Effector memory CD8-positive, alpha-beta T cell (primary cell): Measurements from ENCODE around the gene PPP1R12B.
"Not testable (repeated sequence)": the region's sequence is repeated elsewhere in the genome, so short reads cannot be mapped to it uniquely, and the experiment has no call there.

Experiments
- ATAC-seq: fragments of 150-1000 bp; cut with Tn5 transposase; replicated peaks from 2 replicates; pipeline ENCODE4 v1.10.0; 2021; ENCODE audit warnings: mild to moderate bottlenecking, moderate library complexity
- DNase-seq, 3 experiments: peaks; one replicate each; pipeline ENCODE4 v3.0.0; 2021
- H3K27ac Mint-ChIP-seq, 2 donors: one replicate each; pipeline ENCODE4 v1.8.0; 2022; ENCODE audit warnings: mild to moderate bottlenecking in 2 of 2, mixed read lengths in 2 of 2, moderate library complexity in 2 of 2
- H3K27me3 Mint-ChIP-seq, 2 donors: one replicate each; pipeline ENCODE4 v1.8.0; 2022; ENCODE audit warnings: mixed read lengths in 2 of 2
- H3K36me3 Mint-ChIP-seq: one replicate; pipeline ENCODE4 v1.8.0; 2022; ENCODE audit warnings: mild to moderate bottlenecking, moderate library complexity, mixed read lengths; ENCODE audit not compliant: insufficient read depth
- H3K4me1 Mint-ChIP-seq, 2 donors: one replicate each; pipeline ENCODE4 v1.8.0; 2022; ENCODE audit warnings: low read depth in 2 of 2, mixed read lengths in 2 of 2
- H3K4me3 Mint-ChIP-seq, 2 donors: one replicate each; pipeline ENCODE4 v1.8.0; 2022; ENCODE audit warnings: mild to moderate bottlenecking in 2 of 2, mixed read lengths in 2 of 2, moderate library complexity in 2 of 2
- H3K9me3 Mint-ChIP-seq, 2 donors: one replicate each; pipeline ENCODE4 v1.8.0; 2022; ENCODE audit warnings: mixed read lengths in 2 of 2

Gene PPP1R12B

DNA sequence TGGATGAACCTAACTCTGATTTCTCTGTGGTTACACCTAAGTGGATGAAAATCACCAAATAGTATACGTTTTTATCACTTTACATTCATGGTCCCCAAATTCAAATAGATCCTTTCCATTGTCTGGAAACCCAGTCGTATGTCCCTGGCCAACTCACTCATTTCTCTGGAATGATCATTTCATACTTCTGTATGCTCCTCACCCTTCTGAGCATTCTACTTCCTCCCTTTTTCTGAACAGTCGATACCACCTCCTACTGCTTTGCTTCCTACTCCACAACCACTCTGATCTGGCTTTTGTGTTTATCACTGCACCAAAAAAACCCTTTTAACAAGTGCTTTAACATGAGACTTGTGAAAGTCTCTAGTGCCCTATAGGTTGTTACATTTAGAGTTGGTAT is 47.3 kb downstream of the PPP1R12B start:
- peaks cover 2 to 15% of the 10 kb centered on the region in 2 donors for H3K4me1 Mint-ChIP-seq
- not testable (repeated sequence) for H3K4me3 Mint-ChIP-seq, H3K9me3 Mint-ChIP-seq, ATAC-seq, H3K36me3 Mint-ChIP-seq, H3K27me3 Mint-ChIP-seq, DNase-seq
- peak overlapping the region in 1 of 2 donors; percentile 71 for H3K27ac Mint-ChIP-seq

DNA sequence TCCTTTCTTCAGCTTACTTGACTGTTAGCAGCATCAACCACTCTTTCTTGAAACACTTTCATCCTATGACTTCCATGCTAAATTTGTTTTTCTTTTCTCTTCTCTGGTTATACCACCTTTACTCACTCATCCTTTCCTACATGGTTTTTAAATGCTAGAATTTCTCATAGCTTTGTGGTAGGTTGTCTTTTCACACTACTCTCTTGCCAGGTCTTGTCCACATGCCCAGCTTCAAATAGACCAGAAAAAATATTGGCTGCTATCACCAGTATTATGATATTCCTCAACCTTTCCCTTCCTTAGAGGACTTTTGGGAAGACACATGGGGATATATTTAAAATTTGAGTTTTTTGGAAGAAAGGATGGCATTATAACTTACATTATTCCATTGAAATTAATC is 48.8 kb downstream of the PPP1R12B start:
- Mint-ChIP-seq H3K9me3 (no peaks in the 10 kb centered on the region), H3K36me3 (no peaks in the 10 kb centered on the region), H3K4me3 (no peak overlapping the region), H3K27ac (no peak overlapping the region), H3K27me3 (no peaks in the 10 kb centered on the region), H3K4me1 (peaks cover 4 to 15% of the 10 kb centered on the region in 2 donors)
- ATAC-seq (no peak), DNase-seq (no peak)

DNA sequence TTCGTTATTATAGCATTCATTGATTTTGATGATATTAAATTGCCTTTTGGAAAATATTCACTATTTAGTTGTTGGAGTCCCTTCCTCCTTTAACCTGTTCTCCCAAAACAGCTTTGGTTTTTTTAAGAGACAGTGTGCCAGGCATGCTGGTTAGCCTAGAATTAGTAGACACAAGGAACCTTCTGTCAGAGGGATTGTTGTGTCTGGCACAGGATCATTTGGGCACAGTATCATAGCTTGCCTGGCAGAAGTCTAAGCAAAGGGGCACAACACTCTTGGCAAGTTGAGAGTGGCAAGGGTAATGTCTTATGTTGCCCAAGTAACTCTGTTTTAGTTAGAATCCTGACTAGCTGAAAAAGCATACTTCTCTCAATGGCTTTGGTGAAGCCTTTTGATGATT is 49.9 kb downstream of the PPP1R12B start:
- H3K27me3 Mint-ChIP-seq = not testable (repeated sequence)

DNA sequence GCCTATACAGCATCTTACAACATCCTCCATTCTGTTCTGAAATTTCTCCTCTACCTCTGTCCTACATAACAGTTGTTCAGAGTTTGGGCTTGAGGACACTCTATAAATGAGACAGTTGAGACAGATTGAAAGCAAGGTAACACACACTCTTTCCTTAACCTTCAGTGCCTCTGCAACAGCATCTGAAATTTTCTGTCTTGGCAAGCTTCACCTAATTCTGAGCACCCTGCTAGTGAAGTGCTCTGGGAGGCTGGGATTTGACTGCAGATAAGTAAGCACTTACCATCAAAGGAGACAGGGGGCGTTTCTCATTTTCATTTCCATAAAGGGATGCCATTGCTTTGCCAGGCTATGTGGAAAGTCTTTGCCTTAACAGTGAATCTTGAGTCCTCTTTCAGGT is 53.3 kb downstream of the PPP1R12B start:
- H3K27me3 Mint-ChIP-seq, H3K9me3 Mint-ChIP-seq, ATAC-seq, H3K36me3 Mint-ChIP-seq, DNase-seq, H3K4me1 Mint-ChIP-seq, H3K27ac Mint-ChIP-seq, H3K4me3 Mint-ChIP-seq: not testable (repeated sequence)

More for the DNA sequence above, 49.9 kb downstream of the PPP1R12B start:
- H3K36me3 Mint-ChIP-seq, DNase-seq, H3K9me3 Mint-ChIP-seq, H3K27ac Mint-ChIP-seq, ATAC-seq, H3K4me3 Mint-ChIP-seq: not testable (repeated sequence)
- peaks cover 4 to 15% of the 10 kb centered on the region in 2 donors for H3K4me1 Mint-ChIP-seq

DNA sequence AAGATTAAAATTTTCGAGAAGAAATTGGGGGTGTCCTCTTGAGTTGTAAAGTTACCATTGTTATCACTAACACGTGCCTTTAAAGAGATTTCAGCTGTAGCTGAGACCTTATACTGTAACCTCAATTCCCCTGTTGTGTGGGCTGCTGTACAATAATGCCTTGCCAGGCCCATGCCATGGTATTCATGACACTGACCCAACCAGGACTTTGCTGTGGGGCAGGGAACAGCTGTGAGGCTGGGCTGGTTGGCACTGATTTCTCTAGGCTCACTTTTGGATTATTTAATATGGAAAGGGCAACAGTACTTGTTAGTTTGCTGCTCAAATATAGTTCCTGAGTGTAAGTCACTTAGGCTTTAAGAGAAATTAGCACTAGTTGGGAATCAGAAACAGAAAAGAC is 54.9 kb downstream of the PPP1R12B start:
- H3K27ac Mint-ChIP-seq, H3K9me3 Mint-ChIP-seq, DNase-seq, H3K27me3 Mint-ChIP-seq, ATAC-seq, H3K4me3 Mint-ChIP-seq, H3K4me1 Mint-ChIP-seq, H3K36me3 Mint-ChIP-seq: not testable (repeated sequence)

DNA sequence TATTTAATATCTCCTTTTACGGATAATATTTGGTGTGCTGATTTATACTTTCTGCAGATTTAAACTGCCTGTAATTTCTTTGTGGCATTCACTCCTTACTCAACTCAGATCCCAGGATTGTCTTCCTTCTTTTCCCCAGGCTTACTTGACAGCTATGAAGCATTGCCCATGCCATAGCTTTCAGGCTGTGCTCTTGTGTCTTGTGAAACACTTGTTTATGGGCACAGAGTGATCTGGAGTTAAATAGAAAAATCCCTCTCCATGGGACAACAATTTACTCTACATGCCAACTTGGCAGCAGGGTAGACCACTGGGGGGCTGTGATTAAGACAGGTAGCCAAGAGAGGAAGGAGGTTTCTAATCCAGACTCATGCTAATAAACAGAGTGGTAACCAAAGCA is 57.4 kb downstream of the PPP1R12B start:
- no peaks in the 10 kb centered on the region for H3K36me3 Mint-ChIP-seq
- peaks cover 2 to 5% of the 10 kb centered on the region in 2 donors for H3K4me1 Mint-ChIP-seq
- ATAC-seq (no peak), DNase-seq (no peak)
- no peaks in the 10 kb centered on the region for H3K9me3 Mint-ChIP-seq
- H3K27ac Mint-ChIP-seq = no peak overlapping the region
- H3K27me3 Mint-ChIP-seq = no peaks in the 10 kb centered on the region
- no peak overlapping the region for H3K4me3 Mint-ChIP-seq

DNA sequence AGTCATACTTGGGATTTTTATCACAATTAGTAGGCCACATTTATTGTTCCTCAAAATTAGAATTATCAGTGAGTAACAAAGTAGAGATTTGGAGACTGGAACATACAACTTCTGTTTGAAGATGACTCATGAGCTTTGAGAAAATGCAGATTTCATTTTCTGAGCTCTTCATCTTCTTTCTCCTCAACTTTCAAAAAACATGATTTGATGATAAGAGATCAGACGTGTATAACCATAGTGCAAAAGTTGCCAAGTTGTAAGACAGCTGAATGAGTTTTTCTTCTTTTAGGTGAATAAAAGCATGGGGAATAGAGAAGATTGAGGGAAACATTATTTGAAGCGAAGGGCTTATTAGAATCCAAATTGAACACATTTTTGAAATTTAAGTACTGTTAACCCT is 58.4 kb downstream of the PPP1R12B start:
- not testable (repeated sequence) for H3K27me3 Mint-ChIP-seq, H3K4me3 Mint-ChIP-seq, H3K27ac Mint-ChIP-seq, H3K4me1 Mint-ChIP-seq, H3K36me3 Mint-ChIP-seq, ATAC-seq, DNase-seq, H3K9me3 Mint-ChIP-seq

DNA sequence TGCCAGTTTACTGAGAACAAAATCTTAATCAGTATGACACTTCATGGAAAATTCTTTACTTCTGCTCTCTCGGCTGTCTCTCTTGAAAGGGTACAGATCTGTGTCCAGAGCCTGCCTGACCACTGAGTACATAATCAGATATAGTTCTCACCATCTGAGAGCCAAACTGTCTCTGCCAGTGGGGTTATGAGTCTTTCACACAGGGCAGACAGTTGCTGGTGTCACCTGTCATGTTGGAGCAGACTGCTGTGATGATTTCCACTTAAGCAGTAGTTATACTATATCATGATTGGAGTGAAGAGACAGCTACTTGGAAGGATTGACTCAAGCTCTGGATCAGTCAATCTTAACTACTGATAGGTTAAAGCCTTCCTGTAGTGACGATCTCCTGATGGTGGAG is 58.9 kb downstream of the PPP1R12B start:
- H3K27me3 Mint-ChIP-seq, H3K27ac Mint-ChIP-seq, DNase-seq, H3K4me3 Mint-ChIP-seq, H3K36me3 Mint-ChIP-seq, H3K4me1 Mint-ChIP-seq, ATAC-seq, H3K9me3 Mint-ChIP-seq: not testable (repeated sequence)

DNA sequence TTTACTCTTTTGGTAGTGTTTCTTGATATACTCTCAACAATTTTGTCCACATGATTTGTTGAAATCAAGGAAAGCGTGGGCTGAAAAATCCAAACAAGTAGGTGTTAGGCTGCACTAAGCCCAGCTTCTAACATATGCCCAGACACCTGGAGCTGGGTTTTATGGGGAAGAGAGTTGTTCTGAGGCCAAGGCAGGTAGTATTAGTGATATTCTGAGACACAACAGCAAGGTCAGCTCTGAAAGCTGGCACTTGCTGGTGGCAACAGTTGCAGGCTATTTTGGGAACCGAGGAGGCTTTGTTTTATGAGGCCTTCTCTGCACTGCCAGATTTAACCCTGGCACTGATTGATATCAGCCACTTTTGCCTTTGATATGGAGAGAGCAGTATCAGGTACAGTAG is 61.8 kb downstream of the PPP1R12B start:
- not testable (repeated sequence) for DNase-seq, H3K27ac Mint-ChIP-seq, H3K4me3 Mint-ChIP-seq, H3K27me3 Mint-ChIP-seq, H3K4me1 Mint-ChIP-seq, ATAC-seq, H3K9me3 Mint-ChIP-seq, H3K36me3 Mint-ChIP-seq

DNA sequence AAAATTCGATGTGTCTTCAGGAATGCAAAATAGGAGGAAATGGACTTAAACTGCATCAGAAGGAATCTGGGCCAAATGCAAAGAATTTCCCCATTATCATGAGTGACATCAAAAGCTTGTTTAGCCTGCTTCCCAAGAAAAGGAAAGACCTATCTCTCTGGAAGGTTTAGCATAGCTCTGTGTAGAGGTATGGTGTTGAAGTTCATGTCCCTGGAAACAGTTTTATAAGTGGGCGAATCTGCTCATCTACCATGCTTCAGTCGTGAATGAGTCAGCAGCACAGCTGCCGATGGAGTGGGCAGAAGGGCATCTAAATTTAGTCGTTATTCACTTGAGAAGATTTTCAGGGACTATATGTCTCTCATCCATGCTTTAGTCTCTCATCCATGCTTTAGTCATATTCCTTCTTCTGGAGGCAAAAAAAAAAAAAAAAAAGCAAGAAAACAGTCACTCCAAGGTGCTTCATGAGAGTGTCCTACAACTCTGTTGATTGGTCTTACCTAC is 62.4 kb downstream of the PPP1R12B start:
- DNase-seq, H3K4me1 Mint-ChIP-seq, H3K27me3 Mint-ChIP-seq, H3K4me3 Mint-ChIP-seq, H3K9me3 Mint-ChIP-seq, ATAC-seq, H3K27ac Mint-ChIP-seq, H3K36me3 Mint-ChIP-seq: not testable (repeated sequence)

DNA sequence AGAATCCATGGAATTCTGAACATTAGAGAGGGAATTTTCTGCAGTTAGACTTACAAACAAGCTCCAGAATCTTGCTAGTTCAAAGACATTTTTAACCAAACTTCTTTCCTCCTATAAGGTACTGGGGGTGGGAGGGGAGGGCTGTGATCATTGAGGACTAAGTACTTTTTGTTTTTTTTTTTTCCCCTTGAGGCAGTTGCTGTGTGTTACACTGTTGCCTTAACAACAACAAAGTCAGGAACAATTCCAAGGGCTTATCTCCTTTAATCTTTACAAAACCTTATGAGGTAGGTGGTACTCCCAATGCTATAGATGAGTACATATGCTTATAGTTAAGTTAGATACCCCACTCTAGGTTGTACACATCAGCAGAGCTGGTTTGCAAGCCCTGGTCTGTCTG is 62.9 kb downstream of the PPP1R12B start:
- no peaks in the 10 kb centered on the region for H3K9me3 Mint-ChIP-seq
- no peak for DNase-seq
- H3K36me3 Mint-ChIP-seq = no peaks in the 10 kb centered on the region
- H3K27me3 Mint-ChIP-seq = no peaks in the 10 kb centered on the region
- no peak overlapping the region for H3K27ac Mint-ChIP-seq
- peaks cover 0 to 5% of the 10 kb centered on the region in 2 donors for H3K4me1 Mint-ChIP-seq
- no peak for ATAC-seq
- no peak overlapping the region for H3K4me3 Mint-ChIP-seq

DNA sequence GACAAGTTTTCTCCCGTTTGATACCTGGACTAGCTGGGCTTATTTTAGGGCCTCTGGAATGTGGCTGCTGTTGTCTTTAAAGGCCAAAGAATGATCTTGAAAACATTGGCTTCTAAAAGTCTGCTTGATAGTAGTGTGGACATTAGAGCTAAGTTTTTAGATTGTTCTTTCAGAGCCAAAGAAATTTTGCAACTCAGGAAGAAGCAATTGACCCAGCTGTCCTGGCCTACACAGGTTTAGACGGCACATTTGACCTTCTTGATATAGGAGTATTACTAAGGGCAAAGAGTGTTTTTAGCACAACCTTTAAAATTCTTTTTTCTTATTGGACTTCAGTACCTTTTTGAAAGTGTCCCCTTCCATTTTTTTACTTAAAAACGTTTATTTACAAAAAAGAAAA is 63.9 kb downstream of the PPP1R12B start:
- H3K36me3 Mint-ChIP-seq, H3K27me3 Mint-ChIP-seq, H3K9me3 Mint-ChIP-seq, H3K4me1 Mint-ChIP-seq, H3K27ac Mint-ChIP-seq, DNase-seq, ATAC-seq, H3K4me3 Mint-ChIP-seq: not testable (repeated sequence)

DNA sequence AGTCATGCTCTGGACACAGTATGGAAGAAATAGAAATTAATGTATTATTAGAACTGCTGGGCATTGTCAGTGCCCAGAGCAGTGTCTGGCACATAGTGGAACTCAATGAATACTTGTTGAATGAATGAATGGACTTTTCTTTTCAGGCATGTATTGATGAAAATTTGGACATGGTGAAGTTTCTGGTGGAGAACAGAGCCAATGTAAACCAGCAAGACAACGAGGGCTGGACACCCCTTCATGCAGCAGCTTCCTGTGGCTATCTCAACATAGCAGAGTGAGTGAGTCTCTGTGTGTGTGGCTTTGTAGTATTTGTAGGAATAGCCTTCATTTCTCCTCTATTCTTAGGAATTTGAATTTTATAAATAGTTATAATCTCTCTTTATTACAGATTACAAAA is 68.1 kb downstream of the PPP1R12B start:
- Mint-ChIP-seq H3K36me3 (no peaks in the 10 kb centered on the region), H3K27ac (no peak overlapping the region), H3K4me1 (no peaks in the 10 kb centered on the region), H3K4me3 (no peak overlapping the region), H3K27me3 (no peaks in the 10 kb centered on the region), H3K9me3 (no peaks in the 10 kb centered on the region)
- ATAC-seq (no peak), DNase-seq (no peak)

DNA sequence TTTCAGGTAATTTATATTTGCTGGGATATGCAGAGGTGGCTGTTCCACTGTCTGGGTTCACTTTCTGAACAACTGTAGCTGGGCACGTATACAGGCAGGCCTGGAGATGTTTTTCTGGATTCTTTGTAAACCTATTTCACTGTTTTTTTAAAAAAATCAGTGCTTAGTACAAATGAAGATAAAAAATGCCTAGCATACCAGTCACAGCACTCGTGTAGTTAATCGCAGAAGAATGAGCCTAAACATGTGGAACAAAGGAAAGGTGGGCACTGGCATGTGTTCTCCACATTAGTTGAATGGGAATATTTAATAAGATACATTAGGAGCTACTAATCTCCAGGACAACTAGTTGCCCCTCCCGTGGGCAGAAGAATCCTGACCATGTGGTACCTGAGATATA is 68.6 kb downstream of the PPP1R12B start:
- not testable (repeated sequence) for H3K36me3 Mint-ChIP-seq, H3K4me1 Mint-ChIP-seq, H3K27me3 Mint-ChIP-seq, H3K27ac Mint-ChIP-seq, ATAC-seq, H3K4me3 Mint-ChIP-seq, H3K9me3 Mint-ChIP-seq, DNase-seq

DNA sequence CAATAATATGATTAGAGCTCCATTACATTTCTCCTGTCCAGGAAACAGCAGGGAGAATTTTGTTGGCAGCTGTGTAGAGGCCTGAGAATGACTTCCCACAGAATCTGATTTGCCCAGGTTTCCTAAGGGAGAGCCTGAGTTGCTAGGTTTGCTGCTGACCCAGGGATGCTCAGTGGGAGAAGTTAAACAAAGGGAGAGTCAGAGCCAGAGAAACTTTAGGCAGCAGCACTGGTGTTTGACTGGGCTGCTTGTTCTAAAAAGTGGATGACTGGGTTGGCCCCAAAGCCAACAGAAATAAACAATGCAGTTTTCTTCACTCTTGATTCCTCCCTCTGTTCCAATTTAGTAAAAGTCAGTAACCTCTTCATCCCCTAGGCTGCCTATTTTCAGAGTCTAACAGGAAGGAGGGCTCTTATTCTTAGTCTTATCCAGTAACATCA is 69.3 kb downstream of the PPP1R12B start:
- H3K36me3 Mint-ChIP-seq, ATAC-seq, DNase-seq: not testable (repeated sequence)

More for the DNA sequence above, 69.3 kb downstream of the PPP1R12B start:
- H3K27ac Mint-ChIP-seq, H3K4me1 Mint-ChIP-seq, H3K27me3 Mint-ChIP-seq, H3K4me3 Mint-ChIP-seq, H3K9me3 Mint-ChIP-seq: not testable (repeated sequence)
